Measurements from ENCODE around the gene SORBS1.

DNA sequence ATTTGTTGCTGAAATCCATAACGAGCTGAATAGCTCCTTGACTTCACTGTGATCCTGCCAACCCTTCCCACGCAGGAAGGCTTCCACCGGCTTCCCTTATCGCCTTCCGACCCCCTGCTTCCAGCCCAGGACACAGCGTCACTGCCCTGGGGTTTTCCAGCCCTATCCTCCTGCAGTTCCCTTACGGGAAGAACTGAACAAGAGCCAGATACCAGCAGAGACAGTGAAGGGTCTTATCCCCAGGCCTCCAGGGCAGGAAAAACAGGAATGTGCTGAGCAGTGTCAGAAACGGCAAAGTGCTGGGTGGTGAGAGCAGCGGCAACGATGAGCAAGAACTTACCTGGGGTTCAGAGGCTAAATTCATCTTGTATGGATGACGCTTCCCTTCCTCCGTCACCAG is 292.7 kb downstream of the SORBS1 start:
- TF ChIP-seq CTCF (IDR thresholded peaks at IDR 0.05) (no peak), POLR2A (IDR thresholded peaks at IDR 0.05) (no peak)
